ENCODE data around the gene BLM.

Gene BLM

DNA sequence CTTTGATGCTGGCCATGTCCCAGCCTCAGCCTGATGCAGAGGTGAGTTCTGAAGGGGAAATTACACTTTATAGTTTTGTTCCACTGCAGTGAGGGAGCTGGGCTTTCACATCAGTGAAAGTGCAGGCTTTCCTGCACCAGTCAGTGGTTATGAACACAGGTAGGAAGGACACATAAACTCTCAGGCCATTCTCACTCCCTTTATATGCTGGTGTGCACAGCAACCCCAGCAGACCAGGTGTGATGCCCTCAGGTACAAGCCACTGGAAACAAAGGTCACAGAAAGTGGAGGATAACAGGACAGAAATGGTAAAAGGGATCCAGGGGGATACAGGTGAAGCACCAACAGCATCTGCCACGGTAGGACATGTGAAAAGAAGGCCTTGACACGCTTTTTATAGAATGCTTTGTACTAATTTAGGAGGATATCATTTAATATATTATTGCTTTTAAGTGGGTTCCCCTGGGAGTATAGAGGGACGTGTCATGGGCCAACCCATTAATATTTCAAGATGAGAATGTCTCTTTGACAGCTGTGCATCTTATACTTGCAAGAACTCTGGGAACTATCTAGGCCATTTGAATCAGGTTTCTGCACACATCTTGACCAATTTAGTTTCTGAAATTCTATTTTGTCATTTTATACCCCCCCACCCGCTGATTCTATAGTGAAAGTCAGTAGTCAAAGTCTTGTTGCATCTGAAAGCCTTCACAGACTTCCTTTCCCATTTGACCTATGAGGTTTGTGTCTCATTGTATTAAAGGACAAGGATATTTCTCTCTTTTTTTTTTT, 25.0 kb upstream of the BLM start:
- no peak for DNase-seq

DNA sequence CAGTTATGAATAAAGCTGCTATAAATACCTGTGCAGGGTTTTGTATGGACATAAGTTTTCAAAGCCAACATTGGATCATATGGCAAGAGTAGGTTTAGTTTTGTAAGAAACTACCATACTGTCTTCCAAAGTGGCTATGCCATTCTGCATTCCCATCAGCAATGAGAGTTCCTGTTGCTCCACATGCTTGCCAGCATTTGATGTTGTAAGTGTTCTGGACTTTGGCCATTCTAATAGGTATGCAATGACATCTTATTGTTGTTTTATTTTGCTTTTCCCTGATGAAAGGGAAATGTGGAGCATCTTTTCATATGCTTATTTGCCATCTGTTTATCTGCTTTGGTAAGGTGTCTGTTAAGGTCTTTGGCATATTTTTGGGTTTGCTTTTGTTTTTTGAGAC, 22.2 kb upstream of the BLM start:
- no peak for DNase-seq

DNA sequence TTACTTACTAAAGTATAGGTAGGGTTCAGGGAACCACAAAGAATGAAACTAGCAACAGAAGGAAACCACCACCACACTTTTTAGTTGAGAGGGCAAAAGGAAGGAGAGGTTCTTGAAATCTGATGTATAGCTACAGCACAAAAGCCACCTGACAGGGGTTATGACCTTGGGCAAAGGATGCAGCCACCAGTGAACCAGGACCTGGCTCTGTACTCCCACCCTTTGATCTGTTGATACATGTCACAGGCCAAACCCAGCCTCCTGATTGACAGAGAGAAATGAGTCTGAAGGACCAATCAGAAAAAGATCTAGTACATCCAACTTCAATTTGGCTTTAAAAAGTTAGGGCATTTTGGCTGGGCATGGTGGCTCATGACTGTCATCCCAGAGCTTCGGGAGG, 20.0 kb upstream of the BLM start:
- DNase-seq = no peak

DNA sequence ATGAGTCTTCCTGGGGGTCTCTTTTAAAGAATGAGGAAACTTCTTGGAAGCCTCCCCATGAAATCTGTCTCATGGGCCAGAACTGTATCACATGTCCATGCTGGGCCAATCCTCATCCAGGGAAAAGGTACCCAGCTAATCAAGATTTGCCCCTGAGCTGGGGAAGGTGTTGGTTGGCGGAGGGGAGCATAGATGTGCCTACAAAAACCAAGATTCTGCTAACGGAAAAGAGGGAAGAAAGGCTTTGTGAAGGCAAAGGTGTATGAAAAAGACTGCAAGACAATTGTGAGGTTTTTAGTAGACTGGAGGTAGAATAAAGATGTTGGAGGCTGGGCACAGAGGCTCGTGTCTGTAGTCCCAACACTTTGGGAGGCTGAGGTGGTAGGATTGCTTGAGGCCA, 18.5 kb upstream of the BLM start:
- DNase-seq = no peak

DNA sequence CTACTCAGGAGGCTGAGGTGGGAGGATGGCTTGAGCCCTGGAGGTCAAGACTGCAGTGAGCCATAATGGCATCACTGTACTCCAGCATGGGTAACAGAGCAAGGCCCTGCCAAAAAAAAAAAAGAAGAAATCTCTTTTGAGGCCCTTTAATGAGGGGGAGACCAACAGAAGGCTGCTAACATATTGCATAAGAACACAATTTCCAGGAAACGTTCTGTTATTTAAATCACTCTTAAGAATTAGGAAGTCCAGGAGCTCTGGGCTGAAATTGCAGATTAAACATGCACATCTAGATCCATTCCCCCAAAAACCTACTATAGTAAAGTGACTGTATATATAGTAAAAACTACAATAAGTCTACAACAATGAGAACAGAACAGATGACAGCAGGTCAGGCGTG, 16.1 kb upstream of the BLM start:
- no peak for DNase-seq

DNA sequence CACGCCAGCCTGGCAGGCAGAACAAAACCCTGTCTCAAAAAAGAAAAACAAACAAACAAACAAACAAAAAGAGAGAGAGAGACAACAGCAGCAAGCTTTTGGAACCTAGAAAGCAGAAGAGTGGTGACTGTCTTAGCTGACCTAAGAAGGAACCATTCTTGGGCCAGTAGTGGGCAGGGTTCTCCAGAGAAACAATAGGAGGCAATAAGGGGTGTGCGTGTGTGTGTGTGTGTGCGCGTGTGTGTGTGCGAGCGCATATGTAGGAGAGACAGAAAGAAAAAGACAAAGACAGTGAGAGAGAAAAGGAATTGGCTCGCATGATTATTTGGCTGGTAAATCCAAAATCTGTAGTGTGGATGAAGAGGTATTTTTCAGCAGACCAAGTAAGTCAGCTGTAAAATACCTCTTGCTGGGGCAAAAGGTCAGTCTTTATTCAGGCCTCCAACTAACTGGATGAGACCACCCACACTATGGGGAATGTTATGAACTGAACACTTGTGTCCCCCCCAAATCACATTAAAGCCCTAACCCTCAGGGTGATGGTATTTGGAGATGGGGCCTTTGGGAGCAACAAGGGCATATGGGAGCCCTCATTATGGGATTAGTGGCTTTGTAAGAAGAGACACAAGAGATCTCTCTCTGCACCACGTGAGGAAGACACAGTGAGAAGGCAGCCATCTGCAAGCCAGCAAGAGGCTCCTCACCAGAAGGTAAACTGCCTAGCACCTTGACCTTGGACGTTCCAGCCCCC, 15.1 kb upstream of the BLM start:
- no peak for DNase-seq

DNA sequence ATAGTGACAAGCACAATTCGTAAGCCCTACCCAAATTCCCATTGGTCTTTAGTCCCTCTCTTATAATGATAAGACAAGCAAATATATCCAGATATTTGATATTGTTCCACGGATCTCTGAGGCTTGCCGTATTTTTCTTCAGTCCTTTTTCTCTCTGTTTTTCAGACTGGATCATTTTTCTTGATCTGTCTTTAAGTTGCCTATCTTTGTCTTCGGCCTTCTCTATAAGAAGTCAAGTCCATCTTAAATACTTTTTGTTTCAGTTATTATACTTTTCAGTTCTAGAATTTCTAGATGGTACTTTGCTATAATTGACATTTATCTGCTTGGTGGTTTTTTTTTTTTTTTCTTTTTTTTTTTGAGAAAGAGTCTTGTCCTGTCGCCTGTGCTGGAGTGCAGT, 13.7 kb upstream of the BLM start:
- no peak for DNase-seq

DNA sequence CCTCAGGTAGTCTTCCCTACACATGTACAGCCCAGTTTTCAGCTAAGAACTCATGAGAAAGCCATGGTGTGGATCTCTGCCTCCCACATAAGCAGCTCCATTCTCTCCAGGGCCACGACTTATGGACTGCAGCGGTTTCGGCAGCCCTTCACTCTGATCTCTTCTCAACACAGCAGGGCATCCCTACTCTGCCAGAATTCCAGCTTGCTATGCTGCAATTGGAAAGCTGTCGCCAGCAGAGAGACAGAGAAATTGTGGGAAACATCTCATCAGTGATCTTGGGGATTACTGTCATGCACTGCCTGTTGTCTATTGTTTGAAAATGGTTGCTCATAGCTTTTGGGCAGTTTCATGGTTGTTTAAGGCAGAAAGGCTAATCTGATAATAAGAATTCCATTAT, 11.9 kb upstream of the BLM start:
- DNase-seq = no peak

DNA sequence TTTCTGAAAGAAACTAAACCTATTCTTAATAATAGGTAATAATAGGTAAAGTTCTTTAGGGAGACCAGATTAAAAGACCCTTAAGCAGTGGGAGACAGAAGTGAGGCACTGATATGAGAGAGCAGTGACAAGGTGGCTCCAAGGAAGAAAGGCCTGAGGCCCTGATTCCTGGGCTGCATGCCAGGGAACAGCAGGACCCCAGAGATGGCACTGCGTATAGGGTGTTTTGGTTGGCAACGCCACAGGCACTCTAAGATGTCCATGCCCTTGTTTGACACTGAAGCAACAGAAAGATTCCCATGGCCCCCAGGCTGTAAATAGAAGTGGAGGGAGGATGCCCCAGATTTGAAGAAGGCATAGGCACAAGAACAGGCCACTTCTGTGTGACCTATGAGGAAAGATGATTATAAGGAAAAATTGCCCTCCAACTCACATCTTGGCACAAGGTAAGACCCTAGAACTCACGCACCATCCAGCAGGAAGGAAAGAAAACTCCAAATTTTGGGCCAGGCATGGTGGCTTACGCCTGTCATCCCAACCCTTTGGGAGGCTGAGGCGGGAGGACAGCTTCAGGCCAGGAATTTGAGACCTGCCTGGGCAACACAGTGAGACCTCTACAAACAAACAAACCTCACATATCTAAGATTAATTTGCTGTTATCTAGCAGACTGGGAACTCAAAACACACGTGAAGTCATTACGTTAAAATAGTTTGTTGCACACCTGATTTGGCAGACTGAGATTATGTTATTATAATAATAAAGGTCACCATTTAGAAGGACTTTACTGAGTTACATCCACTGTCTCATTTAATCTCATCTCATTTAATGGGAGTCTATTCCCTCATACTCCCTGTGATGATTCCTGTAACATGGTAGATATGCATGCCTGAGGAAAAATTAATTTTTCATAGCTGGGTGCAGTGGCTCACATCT, 10.5 kb upstream of the BLM start:
- DNase-seq = no peak

DNA sequence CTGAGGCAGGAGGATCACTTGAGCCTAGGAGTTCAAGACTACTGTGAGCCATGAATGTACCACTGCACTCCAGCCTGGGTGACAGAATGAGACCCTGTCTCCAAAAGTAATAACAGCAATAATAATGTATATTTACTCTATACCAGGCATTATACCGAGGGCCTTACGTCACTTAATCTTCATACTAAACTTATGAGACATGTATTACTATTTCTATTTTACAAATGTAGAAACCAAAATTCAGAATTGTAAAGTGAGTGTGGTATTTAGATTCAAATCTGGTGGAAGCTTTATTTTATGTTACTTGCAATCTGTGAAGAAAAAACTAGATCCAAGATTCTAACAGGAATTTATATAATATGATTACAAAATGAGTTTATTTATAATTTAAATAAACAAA, 9.7 kb upstream of the BLM start:
- DNase-seq = no peak

DNA sequence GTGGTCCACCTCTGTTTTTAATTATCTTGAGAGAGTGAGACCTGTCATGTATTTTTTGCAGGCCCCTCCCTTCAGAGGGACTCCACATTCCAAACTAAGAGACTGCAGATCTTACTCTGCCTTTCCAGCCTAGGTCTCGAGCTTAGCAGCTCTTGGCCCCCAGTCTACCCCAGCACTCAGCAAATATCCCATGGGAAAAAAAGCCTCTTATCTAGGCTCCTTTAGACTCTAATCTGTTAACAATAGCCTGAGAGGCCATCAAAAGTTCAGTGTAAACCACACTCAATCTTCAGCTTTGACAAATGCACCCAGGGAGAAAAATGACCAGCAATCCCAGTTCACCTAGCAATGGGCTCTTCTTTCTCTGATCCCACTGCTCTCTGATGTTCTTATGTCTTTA, 8.6 kb upstream of the BLM start:
- no peak for DNase-seq

DNA sequence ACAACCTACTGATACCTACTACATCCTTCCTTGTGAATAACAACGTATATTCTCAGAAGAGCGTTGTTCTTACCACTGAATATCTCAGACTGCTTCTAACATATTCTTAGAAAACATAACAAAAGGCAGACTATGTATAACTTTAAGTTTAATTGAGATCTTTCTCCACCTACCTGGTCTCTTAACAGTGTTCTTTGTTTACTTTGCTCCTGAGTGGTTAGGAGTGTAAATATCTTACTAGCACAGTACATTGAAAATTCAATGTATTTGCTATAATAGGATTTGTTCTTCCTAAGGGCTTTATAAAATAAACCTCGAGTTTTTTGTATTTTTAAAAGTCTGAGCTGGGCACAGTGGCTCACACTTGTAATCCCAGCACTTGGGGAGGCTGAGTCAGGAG, 7.9 kb upstream of the BLM start:
- DNase-seq = no peak

DNA sequence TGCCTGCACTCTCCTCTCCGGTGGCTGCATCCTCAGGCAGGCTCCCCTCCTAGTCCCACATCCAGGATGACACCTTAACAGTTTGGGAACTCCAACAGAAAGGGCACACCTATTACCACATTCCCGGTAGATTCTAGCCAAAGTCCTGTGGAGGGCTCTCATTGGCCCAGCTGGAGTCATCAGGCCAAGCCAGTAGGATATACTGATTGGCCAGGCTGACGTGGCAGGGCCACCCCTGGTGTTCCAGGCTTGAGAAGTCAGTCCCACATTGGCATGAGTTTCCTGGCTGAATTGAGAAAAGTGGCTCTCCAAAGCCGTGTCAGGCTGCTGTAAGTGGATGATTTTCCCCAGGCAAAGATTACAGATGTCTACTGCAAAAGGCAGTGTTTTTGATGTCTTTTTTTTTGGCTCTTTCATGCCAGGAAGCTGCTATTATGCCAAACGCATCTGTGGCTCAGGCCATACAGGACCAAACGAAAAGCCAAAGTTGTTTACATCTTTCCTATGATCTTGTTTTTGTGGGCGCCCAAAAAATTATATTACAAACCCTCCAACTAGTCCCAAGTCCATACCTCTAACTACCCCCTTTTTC, 6.6 kb upstream of the BLM start:
- DNase-seq = no peak

DNA sequence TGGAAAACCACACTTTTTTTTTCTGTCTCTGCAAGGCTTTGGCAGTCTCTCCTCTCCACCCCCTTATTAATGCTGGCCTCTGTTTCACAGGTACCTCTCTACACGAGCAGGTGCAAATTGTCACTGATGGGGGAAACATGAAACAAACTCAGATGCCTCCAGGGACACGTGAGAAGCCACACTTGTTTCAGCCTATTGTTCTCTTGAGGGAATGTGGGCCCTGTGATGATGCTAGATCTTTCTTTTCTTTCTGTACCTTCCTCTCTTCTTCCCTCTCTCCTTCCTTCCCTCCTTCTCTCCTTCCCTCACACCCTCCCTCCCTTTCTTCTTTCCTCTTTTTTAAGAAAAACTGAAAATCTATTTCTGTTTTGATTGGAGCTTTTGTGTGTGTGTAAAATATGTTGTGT, 5.7 kb upstream of the BLM start:
- DNase-seq = no peak

DNA sequence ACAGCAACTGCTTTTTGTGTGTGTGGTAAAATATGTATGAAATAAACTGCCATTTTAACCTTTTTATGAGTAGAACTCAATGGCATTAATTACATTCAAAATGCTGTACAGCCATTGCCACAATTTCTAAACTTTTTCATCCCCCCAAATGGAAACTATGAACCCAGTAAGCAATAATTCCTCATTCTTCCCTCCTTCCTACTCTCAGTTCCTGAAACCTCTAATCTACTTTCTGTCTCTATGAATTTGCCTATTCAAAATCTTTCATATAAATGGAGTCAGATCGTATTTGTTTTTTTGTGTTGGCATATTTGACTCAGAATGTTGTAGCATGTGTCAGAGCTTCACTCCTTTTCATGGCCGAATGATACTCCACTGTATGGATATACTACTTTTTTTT, 5.3 kb upstream of the BLM start:
- DNase-seq = no peak

DNA sequence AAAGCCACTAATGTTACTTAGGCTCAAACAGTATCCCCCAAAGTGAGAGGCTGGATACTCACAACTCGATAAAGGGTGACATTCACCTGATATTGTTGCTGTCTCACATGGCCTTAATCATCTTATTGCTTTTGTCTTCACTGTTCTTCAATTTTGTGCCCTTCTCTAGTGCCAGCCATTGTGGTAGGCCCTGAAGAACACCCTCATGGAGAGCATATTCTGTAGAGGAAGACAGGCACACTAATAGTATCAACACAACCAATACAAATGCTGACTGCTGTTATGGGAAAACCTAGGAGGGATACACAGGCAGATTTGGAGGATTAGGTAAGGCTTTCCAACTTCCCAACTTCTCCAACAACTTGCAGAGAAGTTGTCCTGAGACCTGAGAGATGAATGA, 4.1 kb upstream of the BLM start:
- no peak for DNase-seq

DNA sequence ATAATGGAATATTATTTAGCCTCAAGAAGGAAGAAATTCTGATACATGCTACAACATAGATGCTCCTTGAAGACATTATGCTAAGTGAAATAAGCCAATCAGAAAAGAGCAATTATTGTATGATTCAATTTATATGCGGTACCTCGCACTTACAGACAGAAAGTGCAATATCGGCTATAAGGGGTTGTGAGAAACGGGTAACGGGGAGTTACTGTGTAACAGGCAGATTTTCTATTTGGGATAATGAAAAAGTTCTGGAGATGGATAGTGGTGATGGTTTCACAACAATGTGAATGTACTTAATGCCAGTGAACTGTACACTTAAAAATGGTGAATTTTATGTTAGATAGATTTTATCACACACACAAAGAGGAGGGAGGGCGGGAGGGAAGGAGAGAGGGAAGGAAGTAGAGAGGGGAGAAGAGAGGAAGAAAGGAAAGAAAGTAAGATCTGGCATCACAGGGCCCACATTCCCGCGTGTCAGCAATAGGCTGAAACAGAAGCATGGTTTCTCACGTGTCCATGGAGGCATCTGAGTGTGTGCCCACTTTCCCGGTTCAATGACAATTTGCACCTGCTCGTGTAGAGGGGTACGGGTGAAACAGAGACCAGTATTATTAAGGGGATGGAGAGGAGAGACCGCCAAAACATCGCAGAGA, 700 bp upstream of the BLM start:
- DNase-seq = no peak

DNA sequence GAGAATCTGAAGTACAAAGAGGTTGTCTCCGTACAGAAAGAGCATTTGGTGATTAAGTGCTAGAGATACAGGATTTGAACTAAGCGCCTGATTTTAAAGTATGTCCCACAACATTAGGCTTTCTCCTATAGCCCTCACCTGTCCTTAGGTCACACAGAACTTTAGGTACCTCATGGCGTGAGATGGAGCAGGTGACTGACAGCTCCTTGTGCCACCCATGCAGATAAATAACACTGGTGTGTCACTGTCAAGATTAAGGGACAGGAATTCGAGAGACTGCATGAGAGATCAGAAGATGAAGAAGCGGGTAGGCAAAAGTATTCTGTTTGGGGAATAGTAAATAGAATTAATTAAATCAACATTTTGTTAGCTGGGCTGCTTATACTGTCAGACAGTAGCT, 1.1 kb downstream of the BLM start:
- no peak for DNase-seq

DNA sequence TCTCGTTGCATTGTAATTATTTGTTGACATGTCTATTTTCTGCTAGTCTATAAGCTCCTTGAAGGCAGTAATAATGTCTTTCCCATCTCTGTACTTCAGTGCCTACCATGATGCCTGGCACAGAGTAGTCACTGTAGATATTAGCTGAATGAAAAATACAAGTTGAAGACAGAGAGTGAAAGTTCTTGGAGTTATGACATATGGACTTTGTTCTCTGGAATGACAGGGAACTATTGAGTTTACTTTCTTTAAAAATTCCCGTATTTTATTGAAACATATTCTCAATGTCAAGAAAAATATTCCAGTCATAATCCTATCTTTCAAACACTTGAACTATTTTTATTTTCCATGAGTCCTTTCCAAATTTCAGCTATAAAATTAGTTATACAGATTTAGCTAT, 3.0 kb downstream of the BLM start:
- DNase-seq = no peak

DNA sequence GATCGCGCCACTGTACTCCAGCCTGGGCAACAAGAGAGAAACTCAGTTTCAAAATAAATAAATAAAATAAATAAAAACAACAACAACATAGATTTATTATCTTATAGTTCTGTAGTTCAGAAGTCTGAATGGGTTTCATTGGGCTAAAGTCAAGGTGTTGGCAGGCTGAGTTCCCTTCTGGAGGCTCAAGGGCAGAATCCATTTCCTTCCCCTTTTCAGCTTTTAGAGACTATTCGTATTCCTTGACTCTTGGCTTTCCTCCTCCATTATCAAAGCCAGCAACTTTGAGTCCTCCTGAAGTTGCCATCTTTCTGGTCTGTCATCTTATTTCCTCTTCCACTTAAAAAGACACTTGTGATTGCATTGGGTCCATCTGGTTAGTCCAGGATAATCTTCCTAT, 12.1 kb downstream of the BLM start:
- no peak for DNase-seq

DNA sequence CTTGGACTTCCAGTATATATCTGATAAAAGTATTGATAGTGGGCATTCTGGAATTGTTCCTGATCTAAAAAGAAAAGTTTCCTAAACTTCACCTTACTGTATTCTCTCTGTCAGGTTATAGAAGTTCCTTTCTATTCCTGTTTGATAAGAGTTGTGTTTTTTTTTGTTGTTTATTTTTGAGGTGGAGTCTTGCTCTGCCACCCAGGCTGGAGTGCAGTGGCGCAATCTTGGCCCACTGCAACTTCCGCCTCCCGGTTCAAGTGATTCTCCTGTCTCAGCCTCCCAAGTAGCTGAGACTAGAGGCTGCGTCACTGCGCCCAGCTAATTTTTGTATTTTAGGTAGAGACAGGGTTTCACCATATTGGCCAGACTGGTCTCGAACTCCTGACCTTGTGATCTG, 13.1 kb downstream of the BLM start:
- no peak for DNase-seq

DNA sequence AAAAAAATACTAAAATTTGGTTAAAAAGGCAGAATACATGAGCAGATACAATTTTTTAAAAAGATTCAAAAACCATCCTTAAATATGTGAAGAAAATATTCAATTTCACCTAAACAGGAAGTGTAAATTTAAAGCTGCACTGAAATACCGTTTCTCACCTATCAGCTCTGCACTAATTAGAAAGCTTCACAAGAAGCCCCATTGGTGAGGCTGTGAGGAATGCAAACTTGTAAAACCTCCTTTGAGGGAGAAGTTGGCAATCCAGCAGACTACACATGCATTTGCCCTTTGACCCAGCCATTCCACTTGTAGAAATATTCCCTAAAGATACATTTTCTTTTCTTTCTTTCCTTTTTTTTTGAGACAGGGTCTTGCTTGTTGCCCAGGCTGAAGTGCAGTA, 18.8 kb downstream of the BLM start:
- no peak for DNase-seq

DNA sequence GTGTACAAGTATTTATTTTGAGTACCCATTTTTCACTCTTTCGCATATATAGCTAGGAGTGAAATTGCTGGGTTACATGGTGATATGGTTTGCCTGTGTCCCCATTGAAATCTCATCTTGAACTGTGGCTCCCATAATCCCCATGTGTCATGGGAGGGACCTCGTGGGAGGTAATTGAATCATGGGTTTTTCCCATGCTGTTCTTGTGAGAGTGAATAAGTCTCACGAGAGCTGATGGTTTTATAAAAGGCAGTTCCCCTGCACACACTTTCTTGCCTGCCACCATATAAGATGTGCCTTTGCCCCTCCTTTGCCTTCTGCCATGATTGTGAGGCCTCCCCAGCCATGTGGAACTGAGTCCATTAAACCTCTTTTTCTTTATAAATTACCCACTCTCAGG, 23.4 kb downstream of the BLM start:
- peak; percentile 25 for DNase-seq
